Measurements from ENCODE around the gene OPRL1.
"Not testable (repeated sequence)": the region's sequence is repeated elsewhere in the genome, so short reads cannot be mapped to it uniquely, and the experiment has no call there.

GRCh38 chr20:64134744-64135143 is 54.9 kb downstream of the OPRL1 start:
- TF ChIP-seq CTCF, POLR2AphosphoS5, POLR2A (IDR thresholded peaks at IDR 0.05): not testable (repeated sequence)
